Measurements from ENCODE around the gene DCAF12L2. TPM values are rescaled to one million over a fixed set of nuclear protein-coding genes. Genes with fewer than 3 reads are reported as not detected.
"Not testable (repeated sequence)": the region's sequence is repeated elsewhere in the genome, so short reads cannot be mapped to it uniquely, and the experiment has no call there.

The DCAF12L2 gene
- total RNA-seq (2014; rRNA removed; shearing (Covaris generic)) = not detected in 2 replicates

- no peak for DNase-seq (ENCODE audit: low spot score)
Measured at GRCh38 chrX:126165721-126166461, at the start of gene DCAF12L2. Gene DCAF12L2, minus strand, starts transcription at chrX:126166289. Its CDS starts 365 bp downstream, at chrX:126165924.

- DNase-seq (ENCODE audit: low spot score) = not testable (repeated sequence)
Measured at GRCh38 chrX:126190888-126191287, 24.8 kb upstream of the DCAF12L2 start.

DNA sequence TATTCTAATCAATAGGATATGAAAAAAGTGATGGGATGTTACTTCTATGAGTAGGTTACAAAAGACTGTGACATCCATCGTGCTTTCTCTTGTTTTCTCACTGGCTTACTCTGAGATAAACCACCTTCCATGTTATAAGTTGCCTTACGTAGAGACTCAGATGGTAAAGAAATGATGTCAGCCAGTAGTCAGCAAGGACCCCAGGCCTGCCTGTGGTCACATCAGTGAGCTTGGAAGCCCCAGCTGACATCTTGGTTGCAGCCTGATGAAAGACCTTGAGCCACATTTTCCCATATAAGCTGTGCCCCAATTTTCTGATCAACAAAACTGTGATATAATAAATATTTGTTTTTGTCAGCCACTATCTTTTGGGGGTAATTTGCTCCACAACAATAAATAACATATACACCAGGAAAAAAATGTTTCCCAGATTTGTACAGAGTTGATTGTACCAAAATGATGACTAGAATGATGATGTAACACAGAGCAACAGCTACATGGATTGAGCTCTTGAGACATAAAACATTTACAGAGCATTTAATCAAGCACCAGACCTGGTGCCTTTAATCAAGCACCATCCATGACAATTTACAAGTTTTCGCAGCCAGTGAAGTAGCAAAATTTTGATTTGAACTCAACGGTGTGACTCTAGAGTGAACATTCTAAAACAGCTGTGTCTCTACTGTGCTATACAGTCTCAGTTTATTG is 11.2 kb upstream of the DCAF12L2 start:
- DNase-seq (ENCODE audit: low spot score) = no peak

GRCh38 chrX:126170720-126171119 is 4.6 kb upstream of the DCAF12L2 start:
- DNase-seq (ENCODE audit: low spot score) = no peak

GRCh38 chrX:126167560-126167959 is 1.5 kb upstream of the DCAF12L2 start:
- DNase-seq (ENCODE audit: low spot score) = no peak

DNA sequence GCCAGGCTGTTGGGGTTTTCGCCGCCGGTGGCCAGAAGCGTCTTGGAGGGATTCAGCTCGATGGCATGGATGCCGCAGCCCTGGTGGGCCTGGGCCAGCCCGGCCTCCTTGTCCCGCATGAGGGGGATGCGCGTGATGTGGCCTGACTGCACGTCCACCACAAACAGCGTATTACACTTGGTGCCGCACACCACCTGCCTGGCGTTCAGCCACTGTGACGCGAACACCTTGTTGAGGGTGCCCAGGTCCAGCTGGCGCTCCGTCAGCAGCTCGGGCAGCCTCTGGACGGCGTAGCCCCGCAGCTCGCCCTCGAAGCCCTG is 728 bp downstream of the DCAF12L2 start:
- DNase-seq (ENCODE audit: low spot score) = no peak

GRCh38 chrX:126164689-126165400 is 1.2 kb downstream of the DCAF12L2 start:
- DNase-seq (ENCODE audit: low spot score) = no peak

- DNase-seq (ENCODE audit: low spot score) = no peak
Measured at GRCh38 chrX:126164226-126164625, 1.9 kb downstream of the DCAF12L2 start.

DNA sequence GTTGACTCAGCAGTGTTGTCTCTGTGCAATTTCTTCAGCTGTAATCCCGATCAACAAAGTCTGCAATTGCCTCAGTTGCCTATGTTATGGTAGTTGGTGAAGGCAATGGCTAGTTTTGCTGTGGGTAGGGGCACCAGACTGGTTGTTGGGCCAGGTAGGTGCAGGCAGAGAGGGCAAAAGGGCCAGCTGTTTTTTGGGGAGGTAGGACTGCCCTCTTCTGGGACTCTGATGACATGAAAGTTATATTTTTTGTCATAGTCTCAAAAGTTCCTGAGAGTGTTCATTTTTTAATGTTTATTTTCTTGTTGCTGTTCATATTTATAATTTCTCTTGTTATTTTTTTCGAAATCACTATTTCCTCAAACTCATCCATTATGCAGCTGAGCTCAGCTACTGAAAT is 25.1 kb downstream of the DCAF12L2 start:
- DNase-seq (ENCODE audit: low spot score) = no peak

DNA sequence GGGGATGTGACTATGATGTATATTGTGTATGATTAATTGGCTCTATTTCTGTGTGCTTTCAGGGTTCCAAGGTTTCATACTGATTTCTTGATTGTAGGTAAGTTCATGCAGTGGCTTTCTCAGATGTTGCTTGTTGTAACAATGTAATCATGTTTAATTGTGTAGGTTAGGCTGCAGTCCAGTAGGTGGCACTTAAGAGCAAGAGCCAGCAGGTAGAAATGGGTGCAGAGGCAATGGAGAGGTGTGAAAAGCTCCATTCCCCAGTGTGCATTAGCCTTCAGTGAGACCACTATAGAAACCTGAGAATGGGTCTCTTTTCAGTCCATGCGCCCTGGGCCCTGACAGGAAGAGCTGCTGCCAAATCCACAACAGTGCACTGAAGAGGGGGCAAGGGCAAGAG is 28.2 kb downstream of the DCAF12L2 start:
- DNase-seq (ENCODE audit: low spot score) = no peak

DNA sequence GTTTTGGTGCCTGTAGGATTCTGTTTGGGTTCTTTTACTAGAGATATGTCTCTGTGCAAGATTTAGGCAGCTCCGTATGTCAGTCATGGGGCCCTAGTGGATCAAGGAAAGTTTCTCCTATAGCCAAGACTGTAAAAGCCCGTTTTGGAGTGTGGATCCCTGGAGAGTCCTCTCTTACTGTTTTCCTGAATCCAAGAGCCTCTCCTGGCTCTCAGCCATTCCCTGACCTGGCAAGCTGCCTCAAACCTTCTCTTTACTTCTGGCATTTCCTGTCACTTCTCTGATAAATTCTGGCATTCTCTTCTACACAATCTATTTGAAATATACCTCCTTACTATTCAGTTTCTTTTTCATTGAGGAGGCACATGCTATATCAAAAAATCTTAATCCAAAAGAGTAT is 41.4 kb downstream of the DCAF12L2 start:
- DNase-seq (ENCODE audit: low spot score) = no peak
